BE2C (cell line): Measurements from ENCODE around the gene MYT1.

Experiments
- DNase-seq: peaks from one replicate; pipeline ENCODE4 v3.0.0-alpha.2; 2020
- H3K27me3 ChIP-seq: fragments of 250-450 bp; sonication (Bioruptor Pico); 2 replicates; pipeline ENCODE4 v1.5.1; 2020; ENCODE audit warnings: mild to moderate bottlenecking
- H3K36me3 ChIP-seq: fragments of 250-450 bp; sonication (Bioruptor Pico); 2 replicates; pipeline ENCODE4 v1.5.1; 2020; ENCODE audit warnings: mild to moderate bottlenecking
- H3K4me1 ChIP-seq: fragments of 250-450 bp; sonication (Bioruptor Pico); 2 replicates; pipeline ENCODE4 v1.5.1; 2020
- H3K4me3 ChIP-seq: 2 replicates; pipeline ENCODE4 v1.5.1; 2011; ENCODE audit warnings: low read depth, low read length
- H3K9me3 ChIP-seq: fragments of 250-450 bp; sonication (Bioruptor Pico); 2 replicates; pipeline ENCODE4 v1.5.1; 2020
- TF ChIP-seq, protein P1 (sequence below): IDR thresholded peaks from 2 replicates; pipeline ENCODE4 v1.5.1; 2012; ENCODE audit warnings: mild to moderate bottlenecking, low read depth, low read length

The MYT1 gene

DNA sequence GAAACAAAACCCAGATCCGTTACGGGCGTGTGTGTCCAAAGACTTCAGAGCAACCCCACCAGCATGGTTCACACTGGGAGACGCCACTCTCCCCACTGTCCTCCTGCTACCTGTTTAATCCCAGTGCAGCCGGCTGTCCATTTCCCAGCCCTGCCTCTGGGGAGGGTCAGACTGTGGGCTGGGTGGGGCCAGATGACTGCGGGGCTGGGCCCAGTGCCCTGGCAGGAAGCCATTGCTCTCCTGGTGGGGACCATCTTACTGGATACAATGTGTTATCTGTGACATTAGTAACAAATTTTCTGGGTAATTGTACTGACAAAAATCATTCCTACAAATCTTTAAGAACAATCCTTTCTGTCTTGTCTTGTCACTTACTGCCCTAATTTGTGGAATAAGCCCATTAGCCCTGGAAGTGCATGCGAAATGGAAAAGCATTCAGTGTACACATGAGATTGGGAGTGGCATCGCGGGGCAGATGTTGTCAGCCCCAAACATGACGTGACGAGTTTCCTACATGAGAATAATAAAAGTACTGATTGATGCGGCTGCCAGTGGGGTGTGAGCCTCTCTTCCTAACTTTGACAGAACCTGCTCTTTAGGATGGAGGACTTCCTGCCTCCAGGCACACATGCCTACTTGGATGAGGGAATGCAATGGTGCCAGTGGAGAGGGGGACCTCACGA is 53.4 kb downstream of the MYT1 start:
- peaks cover 11% of the 10 kb centered on the region for H3K4me1 ChIP-seq
- no peaks in the 10 kb centered on the region for H3K27me3 ChIP-seq
- TF ChIP-seq, protein P1, sequence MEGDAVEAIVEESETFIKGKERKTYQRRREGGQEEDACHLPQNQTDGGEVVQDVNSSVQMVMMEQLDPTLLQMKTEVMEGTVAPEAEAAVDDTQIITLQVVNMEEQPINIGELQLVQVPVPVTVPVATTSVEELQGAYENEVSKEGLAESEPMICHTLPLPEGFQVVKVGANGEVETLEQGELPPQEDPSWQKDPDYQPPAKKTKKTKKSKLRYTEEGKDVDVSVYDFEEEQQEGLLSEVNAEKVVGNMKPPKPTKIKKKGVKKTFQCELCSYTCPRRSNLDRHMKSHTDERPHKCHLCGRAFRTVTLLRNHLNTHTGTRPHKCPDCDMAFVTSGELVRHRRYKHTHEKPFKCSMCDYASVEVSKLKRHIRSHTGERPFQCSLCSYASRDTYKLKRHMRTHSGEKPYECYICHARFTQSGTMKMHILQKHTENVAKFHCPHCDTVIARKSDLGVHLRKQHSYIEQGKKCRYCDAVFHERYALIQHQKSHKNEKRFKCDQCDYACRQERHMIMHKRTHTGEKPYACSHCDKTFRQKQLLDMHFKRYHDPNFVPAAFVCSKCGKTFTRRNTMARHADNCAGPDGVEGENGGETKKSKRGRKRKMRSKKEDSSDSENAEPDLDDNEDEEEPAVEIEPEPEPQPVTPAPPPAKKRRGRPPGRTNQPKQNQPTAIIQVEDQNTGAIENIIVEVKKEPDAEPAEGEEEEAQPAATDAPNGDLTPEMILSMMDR = no peak
- H3K4me3 ChIP-seq = no peak overlapping the region
- H3K9me3 ChIP-seq = no peaks in the 10 kb centered on the region
- DNase-seq = peak; percentile 56
- peaks cover 42% of the 10 kb centered on the region for H3K36me3 ChIP-seq

DNA sequence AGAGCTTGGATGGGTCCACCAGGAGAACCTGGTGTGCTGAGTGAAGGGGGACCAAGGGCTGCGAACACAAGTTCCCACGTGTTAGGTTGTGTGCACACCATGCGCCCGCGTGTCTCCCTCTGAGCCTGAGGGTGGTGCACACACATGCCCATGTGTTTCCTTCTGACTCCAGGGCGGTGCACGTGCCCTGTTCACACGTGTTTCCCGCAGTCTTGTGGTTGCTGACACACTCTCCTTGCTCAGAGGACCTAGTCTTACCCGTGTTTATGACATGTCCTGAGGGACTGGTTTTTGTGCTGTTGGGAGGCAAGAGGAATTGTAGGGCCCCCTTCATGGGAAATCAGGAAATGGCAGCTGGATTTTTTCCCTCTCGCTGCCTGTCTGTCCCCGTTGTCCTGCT is 55.0 kb downstream of the MYT1 start:
- Histone ChIP-seq H3K4me1 (peaks cover 19% of the 10 kb centered on the region), H3K36me3 (peaks cover 37% of the 10 kb centered on the region), H3K9me3 (no peaks in the 10 kb centered on the region), H3K4me3 (no peak overlapping the region), H3K27me3 (no peaks in the 10 kb centered on the region)
- TF ChIP-seq, protein P1 = no peak
- DNase-seq = no peak

DNA sequence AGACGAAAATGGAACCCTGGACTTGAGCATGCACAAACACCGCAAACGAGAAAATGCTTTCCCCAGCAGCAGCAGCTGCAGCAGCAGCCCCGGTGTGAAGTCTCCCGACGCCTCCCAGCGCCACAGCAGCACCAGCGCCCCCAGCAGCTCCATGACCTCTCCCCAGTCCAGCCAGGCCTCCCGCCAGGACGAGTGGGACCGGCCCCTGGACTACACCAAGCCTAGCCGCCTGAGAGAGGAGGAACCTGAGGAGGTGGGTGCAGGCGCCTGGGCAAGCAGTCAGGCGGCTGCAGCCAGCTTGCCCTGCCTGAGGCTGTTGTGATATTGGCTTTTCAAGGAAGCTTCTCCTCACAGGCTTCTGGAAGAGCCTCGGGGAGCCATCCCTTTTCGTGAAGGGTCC is 55.5 kb downstream of the MYT1 start:
- H3K4me1 ChIP-seq = peaks cover 15% of the 10 kb centered on the region
- no peaks in the 10 kb centered on the region for H3K27me3 ChIP-seq
- no peak overlapping the region for H3K4me3 ChIP-seq
- no peaks in the 10 kb centered on the region for H3K9me3 ChIP-seq
- no peak for DNase-seq
- H3K36me3 ChIP-seq = peaks cover 37% of the 10 kb centered on the region
- TF ChIP-seq, protein P1 = no peak

DNA sequence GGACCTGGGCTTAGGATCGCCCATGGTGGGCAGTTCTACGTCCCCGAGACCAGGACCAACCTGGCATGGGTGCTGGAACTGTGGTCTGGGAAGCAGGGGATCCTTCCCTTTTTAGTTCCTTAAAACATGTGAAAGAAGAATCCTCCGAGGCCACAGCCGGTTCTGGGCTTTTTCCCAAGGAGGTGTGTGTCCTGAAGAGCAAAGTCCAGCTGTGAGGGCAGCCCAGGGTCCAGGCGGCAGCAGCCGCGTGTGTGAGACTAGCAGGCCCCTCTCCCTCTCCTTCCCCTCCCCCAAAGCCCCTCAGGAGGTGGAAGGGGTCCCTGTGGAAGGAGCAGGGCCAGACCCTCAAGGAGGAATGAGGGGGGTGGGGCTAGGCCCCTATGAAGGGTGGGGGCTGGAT is 56.2 kb downstream of the MYT1 start:
- TF ChIP-seq, protein P1 = no peak
- peaks cover 40% of the 10 kb centered on the region for H3K36me3 ChIP-seq
- no peaks in the 10 kb centered on the region for H3K27me3 ChIP-seq
- no peak for DNase-seq
- H3K4me1 ChIP-seq = peaks cover 12% of the 10 kb centered on the region
- no peak overlapping the region for H3K4me3 ChIP-seq
- no peaks in the 10 kb centered on the region for H3K9me3 ChIP-seq

DNA sequence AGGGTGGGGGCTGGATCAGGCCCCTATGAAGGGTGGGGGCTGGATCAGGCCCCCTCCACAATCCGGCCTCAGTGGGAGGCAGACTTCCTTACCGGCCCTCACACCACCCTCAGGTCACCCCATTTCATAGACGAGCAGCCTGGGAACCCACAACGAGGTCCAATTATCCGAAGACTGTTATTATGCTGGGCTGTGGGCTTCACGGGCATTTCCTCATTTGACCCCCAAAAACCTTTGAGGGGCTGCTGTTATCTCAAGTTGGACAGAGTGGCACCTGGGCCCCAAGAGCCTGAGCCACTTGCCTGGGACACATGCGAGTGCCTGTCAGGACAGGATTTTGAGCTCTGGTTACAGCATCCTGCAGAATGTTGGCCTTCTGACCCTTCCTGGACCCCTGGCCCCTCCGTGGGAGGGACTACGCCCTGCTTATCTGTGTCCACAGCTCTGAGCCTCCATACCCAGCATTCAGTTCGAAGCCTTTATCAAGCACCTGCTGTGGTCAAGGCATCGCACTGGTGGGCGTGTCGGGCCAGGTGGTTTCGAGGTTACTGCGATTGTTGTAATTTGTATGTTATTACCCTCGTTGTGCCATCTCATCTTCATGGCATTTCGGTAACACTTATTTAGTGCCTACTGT is 56.8 kb downstream of the MYT1 start:
- H3K36me3 ChIP-seq = peaks cover 46% of the 10 kb centered on the region
- H3K4me3 ChIP-seq = no peak overlapping the region
- H3K9me3 ChIP-seq = no peaks in the 10 kb centered on the region
- TF ChIP-seq, protein P1 = no peak
- H3K27me3 ChIP-seq = no peaks in the 10 kb centered on the region
- H3K4me1 ChIP-seq = peaks cover 12% of the 10 kb centered on the region
- DNase-seq = no peak

DNA sequence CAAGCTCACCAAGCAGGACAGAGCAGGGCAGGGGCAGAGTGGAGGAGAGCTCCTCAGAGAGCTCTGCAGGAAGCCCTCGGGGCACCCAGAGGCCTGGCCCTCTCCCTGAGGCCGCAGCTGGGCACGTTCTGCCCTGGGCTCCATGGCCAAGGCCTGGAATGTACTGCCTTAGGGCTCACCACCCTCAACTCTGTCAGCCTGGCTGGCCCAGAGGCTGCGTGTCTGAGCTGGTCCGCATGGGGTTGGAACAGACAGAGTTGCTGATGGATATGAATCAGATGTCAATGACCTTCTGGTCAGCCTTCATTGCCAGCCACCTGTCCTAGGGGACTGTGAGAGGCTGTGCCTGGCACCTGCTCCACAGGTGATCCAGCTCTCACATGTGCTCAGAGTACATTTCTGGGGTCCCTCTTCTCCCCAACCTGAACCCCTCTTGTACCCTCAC is 58.1 kb downstream of the MYT1 start:
- peaks cover 11% of the 10 kb centered on the region for H3K4me1 ChIP-seq
- TF ChIP-seq, protein P1 = no peak
- H3K4me3 ChIP-seq = no peak overlapping the region
- DNase-seq = no peak
- H3K27me3 ChIP-seq = no peaks in the 10 kb centered on the region
- H3K9me3 ChIP-seq = no peaks in the 10 kb centered on the region
- H3K36me3 ChIP-seq = peaks cover 54% of the 10 kb centered on the region
